HG02588 (cell line): ENCODE results near the gene CEP85.
A peak's percentile ranks its signal among the peaks of the same experiment; 100 is the strongest.

Source experiments
- ATAC-seq: cut with Tn5 transposase; IDR thresholded peaks from one replicate; pipeline ENCODE4 v1.9.1; 2021; ENCODE audit warnings: mild to moderate bottlenecking, moderate library complexity; ENCODE audit not compliant: unreplicated experiment

Gene CEP85

GRCh38 chr1:26276432-26276838 lies 42.4 kb downstream of the CEP85 start:
- ATAC-seq, result no peak

- no peak for ATAC-seq
These were observed 43.3 kb downstream of the CEP85 start for GRCh38 chr1:26277261-26277661.

- ATAC-seq, result no peak
These were observed 43.7 kb downstream of the CEP85 start for GRCh38 chr1:26277719-26278118.

GRCh38 chr1:26278303-26278702 lies 44.3 kb downstream of the CEP85 start:
- no peak for ATAC-seq

- no peak for ATAC-seq
These were observed 44.9 kb downstream of the CEP85 start for GRCh38 chr1:26278724-26279455.

- peak; percentile 65 for ATAC-seq
These were observed 45.7 kb downstream of the CEP85 start, which contains the start of gene SH3BGRL3 for GRCh38 chr1:26279456-26280332. TSS of gene SH3BGRL3 (plus strand) at chr1:26280086. CDS start at chr1:26280156, 70 bp downstream.

GRCh38 chr1:26280333-26281042 lies 46.5 kb downstream of the CEP85 start:
- no peak for ATAC-seq

- no peak for ATAC-seq
These were observed 47.3 kb downstream of the CEP85 start for GRCh38 chr1:26281091-26281958.

- ATAC-seq, result no peak
These were observed 48.0 kb downstream of the CEP85 start for GRCh38 chr1:26281971-26282370.

GRCh38 chr1:26282401-26282918 lies 48.5 kb downstream of the CEP85 start:
- ATAC-seq, result no peak

- no peak for ATAC-seq
These were observed 49.4 kb downstream of the CEP85 start for GRCh38 chr1:26283279-26283853.

- no peak for ATAC-seq
These were observed 50.0 kb downstream of the CEP85 start for GRCh38 chr1:26283871-26284596.

- peak; percentile 33 for ATAC-seq
These were observed 50.8 kb downstream of the CEP85 start for GRCh38 chr1:26284597-26285347.

- ATAC-seq, result no peak
These were observed 51.5 kb downstream of the CEP85 start for GRCh38 chr1:26285366-26286063.

GRCh38 chr1:26286064-26286416 lies 52.0 kb downstream of the CEP85 start:
- ATAC-seq, result no peak

- ATAC-seq, result peak; percentile 25
These were observed 53.2 kb downstream of the CEP85 start for GRCh38 chr1:26287033-26287711.

- ATAC-seq, result no peak
These were observed 53.8 kb downstream of the CEP85 start for GRCh38 chr1:26287811-26288210.
